GM21529 (cell line): Measurements from ENCODE around the gene KCTD17.

Source experiments
- ATAC-seq: cut with Tn5 transposase; IDR thresholded peaks from one replicate; pipeline ENCODE4 v1.9.1; 2021; ENCODE audit not compliant: unreplicated experiment

The KCTD17 gene

GRCh38 chr22:37020192-37020479 is 31.4 kb upstream of the KCTD17 start:
- ATAC-seq, result no peak

- no peak for ATAC-seq
Observed at GRCh38 chr22:37021041-37021440, 30.5 kb upstream of the KCTD17 start.

GRCh38 chr22:37021710-37022482 is 29.6 kb upstream of the KCTD17 start:
- no peak for ATAC-seq

- no peak for ATAC-seq
Observed at GRCh38 chr22:37022483-37023337, 28.8 kb upstream of the KCTD17 start.

- no peak for ATAC-seq
Observed at GRCh38 chr22:37023743-37024338, 27.7 kb upstream of the KCTD17 start.

GRCh38 chr22:37024339-37025157 is 27.0 kb upstream of the KCTD17 start:
- no peak for ATAC-seq

- ATAC-seq, result no peak
Observed at GRCh38 chr22:37025500-37026070, 26.0 kb upstream of the KCTD17 start.

GRCh38 chr22:37026325-37026724 is 25.2 kb upstream of the KCTD17 start:
- ATAC-seq, result no peak

GRCh38 chr22:37027556-37027955 is 24.0 kb upstream of the KCTD17 start:
- no peak for ATAC-seq

GRCh38 chr22:37028692-37029674 is 22.6 kb upstream of the KCTD17 start:
- ATAC-seq, result no peak

GRCh38 chr22:37030560-37031281 is 20.8 kb upstream of the KCTD17 start:
- ATAC-seq, result no peak

GRCh38 chr22:37032134-37032534 is 19.4 kb upstream of the KCTD17 start:
- no peak for ATAC-seq

- ATAC-seq, result no peak
Observed at GRCh38 chr22:37032535-37033460, 18.7 kb upstream of the KCTD17 start.

- no peak for ATAC-seq
Observed at GRCh38 chr22:37033605-37034430, 17.7 kb upstream of the KCTD17 start.

- ATAC-seq, result no peak
Observed at GRCh38 chr22:37036655-37037377, 14.7 kb upstream of the KCTD17 start.

GRCh38 chr22:37037669-37038068 is 13.9 kb upstream of the KCTD17 start:
- no peak for ATAC-seq
